CD4-positive, alpha-beta T cell (primary cell): ENCODE measurements around the gene KNTC1. TPM values are rescaled to one million over a fixed set of nuclear protein-coding genes. Genes with fewer than 3 reads are reported as not detected.

Experiments
- ATAC-seq: fragments of 200-7000 bp; cut with Tn5 transposase; one replicate; pipeline ENCODE4 v1.10.0; 2022; ENCODE audit warnings: mild to moderate bottlenecking; ENCODE audit not compliant: poor library complexity
- CTCF ChIA-PET: fragments of 350-600 bp; sonication (Branson Sonifier 250); formaldehyde crosslinking; loops from one replicate; lab custom pipeline; 2021; ENCODE audit warnings: antibody characterized with exemption, inconsistent platforms; lab: Charles Lee
- POLR2A ChIA-PET: fragments of 350-600 bp; sonication (Branson Sonifier 250); formaldehyde crosslinking; loops from one replicate; lab custom pipeline; 2021; ENCODE audit warnings: antibody characterized with exemption, inconsistent platforms; lab: Charles Lee
- DNase-seq, 14 experiments: peaks; one replicate each; pipeline ENCODE4 v3.0.0-alpha.2; 2013 to 2020; ENCODE audit warnings: mixed read lengths in 2 of 14
- H3K27ac ChIP-seq, 2 donors: one replicate each; pipeline versions ENCODE4 v1.5.1 to v1.7.0; 2013; ENCODE audit warnings: low read length in 2 of 2, low read depth in 1 of 2, mild to moderate bottlenecking in 1 of 2
- H3K27me3 ChIP-seq, 2 experiments: 1 replicate in 1 of 2; 2 replicates in 1 of 2; pipeline versions ENCODE4 v1.6.1 to v1.7.0; 2013; ENCODE audit warnings: low read length in 2 of 2, control low read depth in 1 of 2, mild to moderate bottlenecking in 1 of 2, moderate library complexity in 1 of 2; ENCODE audit not compliant: insufficient read depth in 2 of 2, control insufficient read depth in 1 of 2
- H3K36me3 ChIP-seq: one replicate; pipeline ENCODE4 v1.6.1; 2013; ENCODE audit warnings: low read length, control low read depth; ENCODE audit not compliant: insufficient read depth
- H3K4me1 ChIP-seq: one replicate; pipeline ENCODE4 v1.6.1; 2013; ENCODE audit warnings: low read length, control low read depth; ENCODE audit not compliant: insufficient read depth
- H3K4me3 ChIP-seq: one replicate; pipeline ENCODE4 v1.5.1; 2013; ENCODE audit warnings: mild to moderate bottlenecking, low read length, moderate library complexity
- H3K9me3 ChIP-seq, 2 experiments: 1 replicate in 1 of 2; 2 replicates in 1 of 2; pipeline versions ENCODE4 v1.6.1 to v1.7.0; 2013; ENCODE audit warnings: low read length in 2 of 2, mild to moderate bottlenecking in 2 of 2, control low read depth in 1 of 2, moderate library complexity in 1 of 2; ENCODE audit not compliant: control insufficient read depth in 1 of 2, insufficient read depth in 1 of 2
- H3K27ac Mint-ChIP-seq: one replicate; pipeline ENCODE4 v1.8.0; 2020; ENCODE audit warnings: mixed read lengths
- H3K27me3 Mint-ChIP-seq: one replicate; pipeline ENCODE4 v1.8.0; 2021; ENCODE audit warnings: mixed read lengths
- H3K36me3 Mint-ChIP-seq: one replicate; pipeline ENCODE4 v1.8.0; 2021; ENCODE audit warnings: low read depth, mixed read lengths
- H3K4me1 Mint-ChIP-seq: one replicate; pipeline ENCODE4 v1.8.0; 2021; ENCODE audit warnings: low read depth, mixed read lengths
- H3K4me3 Mint-ChIP-seq: one replicate; pipeline ENCODE4 v1.8.0; 2020; ENCODE audit warnings: mild to moderate bottlenecking, mixed read lengths
- H3K9me3 Mint-ChIP-seq: one replicate; pipeline ENCODE4 v1.8.0; 2020; ENCODE audit warnings: mixed read lengths
- CTCF ChIP-seq: fragments of 200-600 bp; IDR thresholded peaks from one replicate; pipeline ENCODE4 v1.8.0; 2022; ENCODE audit warnings: antibody characterized with exemption, mild to moderate bottlenecking
- intact Hi-C, 2 experiments: fragments of 100-400 bp; cut with DNase I in 1 of 2; cut with micrococcal nuclease in 1 of 2; formaldehyde crosslinking; loops; one replicate each; pipeline versions ENCODE4 v1.15.1 to v1.9.0; 2023 to 2025; cut with DNase I, micrococcal nuclease
- total RNA-seq, 174 experiments: library from RNA in 2 of 174; stranded (reverse) in 2 of 174; gene quantifications; one replicate each; pipeline ENCODE4 v1.2.3 and lab custom pipeline; 2021 to 2026

KNTC1 gene
- total RNA-seq, 2 experiments from 2014 or later, result 23.3 to 23.8 TPM

GRCh38 chr12:122533856-122534255 is 6.8 kb downstream of the KNTC1 start:
- Mint-ChIP-seq H3K4me3 (no peak overlapping the region), H3K27ac (no peak overlapping the region), H3K27me3 (no peaks in the 10 kb centered on the region), H3K36me3 (peaks cover 18% of the 10 kb centered on the region), H3K4me1 (no peaks in the 10 kb centered on the region), H3K9me3 (no peaks in the 10 kb centered on the region)
- Histone ChIP-seq H3K27me3 (no peaks in the 10 kb centered on the region), H3K27ac (no peak overlapping the region), H3K9me3 (no peaks in the 10 kb centered on the region), H3K4me1 (no peaks in the 10 kb centered on the region), H3K36me3 (peaks cover 18% of the 10 kb centered on the region), H3K4me3 (no peak overlapping the region)
- DNase-seq (no peak), ATAC-seq (no peak)
- no peak for TF ChIP-seq CTCF
- intact Hi-C loops, result no loop called here
- ChIA-PET POLR2A (no interaction called here), CTCF (no interaction called here)

GRCh38 chr12:122537021-122537420 is 10.0 kb downstream of the KNTC1 start:
- ATAC-seq (no peak), DNase-seq (no peak)
- H3K9me3 Mint-ChIP-seq, result no peaks in the 10 kb centered on the region
- H3K36me3 ChIP-seq, result peaks cover 20% of the 10 kb centered on the region
- H3K9me3 ChIP-seq, result no peaks in the 10 kb centered on the region
- no peak overlapping the region for H3K4me3 Mint-ChIP-seq
- ChIA-PET CTCF (interaction anchor here (0.7 kb wide), 1 partner anchor 121 kb away, joined by 3 read pairs; no protein-coding TSS in a partner anchor), POLR2A (interaction anchor here (0.6 to 0.9 kb wide), 2 partner anchors 9 to 97 kb away, joined by 3 read pairs; no protein-coding TSS in a partner anchor)
- no peak overlapping the region for H3K4me3 ChIP-seq
- peaks cover 4% of the 10 kb centered on the region for H3K4me1 ChIP-seq
- no peaks in the 10 kb centered on the region for H3K4me1 Mint-ChIP-seq
- no peak overlapping the region for H3K27ac Mint-ChIP-seq
- H3K36me3 Mint-ChIP-seq, result peaks cover 17% of the 10 kb centered on the region
- intact Hi-C loops, result no loop called here
- no peak for TF ChIP-seq CTCF
- no peaks in the 10 kb centered on the region for H3K27me3 Mint-ChIP-seq
- H3K27ac ChIP-seq, result no peak overlapping the region
- no peaks in the 10 kb centered on the region for H3K27me3 ChIP-seq

GRCh38 chr12:122538496-122538895 is 11.4 kb downstream of the KNTC1 start:
- Mint-ChIP-seq H3K4me1 (no peaks in the 10 kb centered on the region), H3K27me3 (no peaks in the 10 kb centered on the region), H3K9me3 (no peaks in the 10 kb centered on the region), H3K27ac (no peak overlapping the region), H3K36me3 (peaks cover 21% of the 10 kb centered on the region), H3K4me3 (no peak overlapping the region)
- POLR2A ChIA-PET, result interaction anchor here (1.0 to 2.1 kb wide), 2 partner anchors 12 to 37 kb away, joined by 4 to 14 read pairs; partner anchors contain the start of genes KNTC1, RSRC2 and ZCCHC8
- no peak for TF ChIP-seq CTCF
- CTCF ChIA-PET, result no interaction called here
- no peak overlapping the region for H3K4me3 ChIP-seq
- no peak overlapping the region for H3K27ac ChIP-seq
- no peaks in the 10 kb centered on the region for H3K9me3 ChIP-seq
- no peaks in the 10 kb centered on the region for H3K27me3 ChIP-seq
- ATAC-seq (no peak), DNase-seq (no peak)
- peaks cover 20% of the 10 kb centered on the region for H3K36me3 ChIP-seq
- peaks cover 4% of the 10 kb centered on the region for H3K4me1 ChIP-seq
- intact Hi-C loops, result no loop called here
